ENCODE data around the gene RALGDS. TPM values are rescaled to one million over a fixed set of nuclear protein-coding genes. Genes with fewer than 3 reads are reported as not detected.

The RALGDS gene
- total RNA-seq, 1 experiment from 2014 or later = 24.4 TPM

DNA sequence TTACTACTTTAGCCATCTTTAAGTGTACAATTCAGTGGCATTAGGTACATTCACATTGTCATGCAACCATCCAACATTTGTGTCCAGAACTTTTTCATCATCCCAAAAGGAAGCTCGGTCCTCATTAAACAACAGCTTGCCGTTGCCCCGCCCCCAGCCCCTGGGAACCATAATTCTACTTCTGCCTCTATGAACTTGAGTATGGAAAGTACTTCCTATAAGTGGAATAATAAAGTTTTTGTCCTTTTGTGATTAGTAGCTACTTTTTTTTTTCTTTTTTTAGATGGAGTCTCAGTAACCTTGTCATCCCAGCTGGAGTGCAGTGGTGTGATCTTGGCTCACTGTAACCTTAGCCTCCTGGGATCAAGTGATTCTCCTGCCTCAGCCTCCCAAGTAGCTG is 37.7 kb upstream of the RALGDS start:
- peaks cover 14% of the 10 kb centered on the region for H3K36me3 ChIP-seq (replicated peaks; ENCODE audit: control insufficient read depth, insufficient read depth, low read length)
- no peak for DNase-seq
- H3K27me3 ChIP-seq (ENCODE audit: control insufficient read depth, insufficient read depth, low read length) = peaks cover 11% of the 10 kb centered on the region
- H3K4me3 ChIP-seq (ENCODE audit: insufficient read depth, low read depth, low read length) = no peak overlapping the region

DNA sequence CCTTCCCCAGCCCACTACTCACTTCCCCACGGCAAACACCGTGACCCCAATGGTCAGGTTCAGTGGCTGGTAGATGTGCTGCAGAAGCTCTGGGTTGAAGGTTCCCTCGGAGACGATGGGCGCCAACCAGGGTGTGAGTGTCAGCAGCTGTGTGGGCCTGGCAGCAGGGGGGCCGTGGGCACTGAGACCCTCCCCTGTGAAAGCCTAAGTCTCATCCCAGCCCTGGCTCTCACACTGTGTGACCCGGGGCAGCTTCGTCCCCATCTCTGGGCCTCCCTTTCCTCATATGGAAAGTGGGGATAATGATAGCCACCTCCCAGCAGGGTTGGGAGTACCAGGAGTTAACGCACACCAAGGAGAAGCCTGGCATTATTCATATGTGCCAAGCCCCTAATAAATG is 34.1 kb upstream of the RALGDS start:
- Histone ChIP-seq H3K36me3 (replicated peaks; ENCODE audit: control insufficient read depth, insufficient read depth, low read length) (peaks cover 8% of the 10 kb centered on the region), H3K4me3 (ENCODE audit: insufficient read depth, low read depth, low read length) (no peak overlapping the region), H3K27me3 (ENCODE audit: control insufficient read depth, insufficient read depth, low read length) (no peaks in the 10 kb centered on the region)
- peak; percentile 26 for DNase-seq

DNA sequence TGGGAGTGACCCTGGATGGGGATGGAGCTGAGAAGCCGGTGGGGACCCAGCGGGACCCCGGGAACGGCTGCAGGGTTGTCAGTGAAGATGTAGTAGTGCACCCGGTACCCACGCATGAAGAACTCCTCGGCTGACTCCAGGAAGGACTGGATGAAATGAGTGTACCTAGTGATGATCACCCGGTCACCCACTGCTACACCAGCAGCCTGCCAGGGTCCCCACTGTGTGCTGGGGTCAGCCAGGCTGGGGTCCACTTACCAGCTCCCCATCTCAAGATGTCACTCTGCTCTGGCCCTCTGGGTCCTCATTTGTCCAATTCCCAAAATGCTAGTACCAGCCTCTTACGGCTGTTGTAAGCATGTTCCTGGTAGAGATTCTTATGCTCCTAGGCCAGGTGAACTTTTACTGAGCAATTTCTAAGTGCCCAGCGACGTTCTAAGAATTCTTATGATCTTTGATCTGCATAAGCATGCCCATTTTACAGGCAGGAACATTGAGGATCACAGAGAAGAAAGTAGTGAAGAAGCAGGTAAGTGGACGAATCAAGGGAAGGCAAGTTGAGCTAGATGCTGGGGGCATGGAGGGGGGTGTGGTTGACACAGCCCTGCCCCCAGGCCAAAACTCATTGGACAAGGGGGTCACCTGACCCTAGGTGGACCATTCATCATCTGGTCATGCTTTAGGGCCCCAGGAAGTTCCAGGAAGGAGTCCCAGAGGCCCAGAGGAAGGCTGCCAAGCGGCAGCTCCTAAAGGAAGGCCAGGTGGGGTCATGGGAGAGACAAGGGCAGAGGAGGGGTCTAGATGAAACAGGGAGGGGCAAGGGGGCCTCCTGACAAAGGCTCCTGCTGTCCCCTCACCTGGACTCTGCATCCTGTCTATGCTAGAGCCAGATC is 33.3 kb upstream of the RALGDS start:
- Histone ChIP-seq H3K36me3 (replicated peaks; ENCODE audit: control insufficient read depth, insufficient read depth, low read length) (peaks cover 7% of the 10 kb centered on the region), H3K27me3 (ENCODE audit: control insufficient read depth, insufficient read depth, low read length) (no peaks in the 10 kb centered on the region), H3K4me3 (ENCODE audit: insufficient read depth, low read depth, low read length) (no peak overlapping the region)
- DNase-seq = peak; percentile 52

DNA sequence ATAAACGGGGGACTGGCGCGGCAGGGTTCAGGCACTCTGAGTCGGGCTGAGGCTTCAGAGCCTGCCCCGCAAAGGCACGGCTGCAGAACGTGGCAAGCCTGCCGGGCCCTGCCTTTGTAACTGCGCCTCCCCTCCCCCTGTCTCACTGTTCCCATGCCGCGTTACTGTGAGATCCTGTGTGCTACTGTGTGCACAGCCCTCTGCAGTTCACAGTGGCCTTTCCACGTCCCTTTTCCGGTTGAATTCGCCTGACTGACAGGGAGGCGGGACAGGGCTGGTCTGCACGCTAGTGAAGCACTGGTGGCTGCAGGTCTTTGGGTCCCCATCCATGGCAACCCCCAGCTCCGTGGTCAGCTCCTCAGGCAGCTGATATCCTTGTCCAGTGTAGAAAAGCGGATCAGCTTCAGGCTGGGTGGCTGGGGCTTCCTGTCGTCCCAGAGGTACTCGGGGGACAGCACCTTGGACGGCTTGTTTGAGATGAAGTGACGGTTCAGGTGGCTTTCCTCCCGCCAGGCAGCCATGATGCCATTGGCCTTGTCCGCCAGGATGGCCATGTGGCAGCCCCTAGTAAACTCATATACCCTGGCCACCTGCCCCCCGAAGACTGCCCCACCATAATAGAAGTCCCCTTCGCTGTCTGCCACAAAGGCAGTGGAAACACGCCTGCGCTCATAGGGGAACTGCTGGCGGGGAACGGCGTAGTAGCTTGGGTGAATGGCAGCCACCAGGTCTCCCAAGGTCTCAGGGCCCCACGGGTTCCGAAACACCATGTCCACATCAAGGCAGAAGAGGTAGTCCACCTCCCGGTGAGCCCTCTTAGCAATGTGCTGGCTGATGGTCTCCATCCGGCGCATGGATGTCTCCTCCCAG is 32.4 kb upstream of the RALGDS start:
- Histone ChIP-seq H3K27me3 (ENCODE audit: control insufficient read depth, insufficient read depth, low read length) (peaks cover under 1% of the 10 kb centered on the region; the same call in 1 of the 2 replicates), H3K36me3 (replicated peaks; ENCODE audit: control insufficient read depth, insufficient read depth, low read length) (peaks cover 7% of the 10 kb centered on the region), H3K4me3 (ENCODE audit: insufficient read depth, low read depth, low read length) (no peak overlapping the region)
- DNase-seq = peak; percentile 53

DNA sequence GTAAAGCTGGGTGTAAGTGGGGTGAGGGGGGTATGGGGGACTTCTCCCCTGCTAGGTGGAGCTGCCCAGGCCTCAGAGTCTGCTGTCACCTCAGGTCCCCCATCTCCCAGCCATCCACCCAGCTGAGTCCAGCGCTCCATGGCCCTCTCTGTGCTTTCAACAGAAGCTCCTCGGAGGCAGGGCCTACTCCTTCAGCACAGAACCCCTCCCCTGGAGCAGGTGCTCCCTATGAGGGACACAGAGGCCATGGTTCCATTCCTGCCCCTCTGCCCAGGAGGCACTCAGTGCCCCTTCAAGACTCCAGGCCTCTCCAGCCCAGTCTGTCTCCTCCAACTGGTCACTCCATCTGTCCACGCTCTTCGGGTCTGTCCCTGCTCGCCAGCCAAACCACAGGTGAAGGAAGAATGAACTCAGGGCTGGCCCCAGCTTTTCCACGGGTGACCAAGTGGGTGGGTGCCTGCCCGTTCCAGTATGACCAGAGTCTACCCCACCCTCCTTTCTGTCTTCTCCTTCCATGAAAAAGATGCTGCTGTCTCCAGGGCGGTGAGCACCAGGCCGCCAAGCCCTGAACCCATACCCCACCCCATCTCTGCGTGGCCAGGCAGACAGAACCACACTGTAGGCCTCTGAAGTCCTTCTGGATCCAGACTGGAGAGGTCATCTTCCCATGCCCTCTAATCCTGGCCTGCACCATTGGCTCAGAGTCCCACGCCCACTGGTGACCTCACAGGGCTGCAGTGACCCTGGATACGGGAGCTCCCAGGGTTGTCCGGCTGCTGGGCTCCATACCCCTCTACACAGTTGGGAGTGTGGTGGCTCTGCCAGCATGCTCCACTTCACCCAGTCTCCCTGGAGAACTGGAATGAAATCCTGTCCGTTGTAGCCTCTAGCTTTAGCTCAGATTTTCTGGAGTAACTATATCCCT is 30.8 kb upstream of the RALGDS start:
- Histone ChIP-seq H3K4me3 (ENCODE audit: insufficient read depth, low read depth, low read length) (no peak overlapping the region), H3K27me3 (ENCODE audit: control insufficient read depth, insufficient read depth, low read length) (peaks cover 3% of the 10 kb centered on the region; the same call in 1 of the 2 replicates), H3K36me3 (replicated peaks; ENCODE audit: control insufficient read depth, insufficient read depth, low read length) (peaks cover 7% of the 10 kb centered on the region)
- no peak for DNase-seq

DNA sequence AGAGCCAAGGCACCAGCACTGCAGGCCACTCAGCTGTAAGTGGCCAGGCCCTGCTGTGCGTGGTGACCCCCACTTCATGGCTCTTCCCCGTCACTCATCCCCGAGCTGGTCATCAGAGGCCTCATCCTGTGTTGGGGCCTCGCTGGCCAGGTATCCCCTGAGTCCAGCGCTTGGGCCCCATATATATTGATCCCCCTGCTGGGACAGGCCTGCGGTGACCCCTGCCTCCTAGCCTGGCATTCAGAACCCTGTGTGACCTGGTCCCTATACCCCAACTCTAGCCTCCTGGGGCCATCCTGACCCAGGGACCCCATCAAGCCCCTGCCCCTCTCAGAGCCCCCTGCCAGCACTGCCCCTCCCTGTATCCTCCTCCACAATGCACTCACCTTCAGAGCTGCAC is 30.0 kb upstream of the RALGDS start:
- H3K4me3 ChIP-seq (ENCODE audit: insufficient read depth, low read depth, low read length) = no peak overlapping the region
- H3K27me3 ChIP-seq (ENCODE audit: control insufficient read depth, insufficient read depth, low read length) = peaks cover 3% of the 10 kb centered on the region; the same call in 1 of the 2 replicates
- peaks cover 7% of the 10 kb centered on the region for H3K36me3 ChIP-seq (replicated peaks; ENCODE audit: control insufficient read depth, insufficient read depth, low read length)
- DNase-seq = no peak

DNA sequence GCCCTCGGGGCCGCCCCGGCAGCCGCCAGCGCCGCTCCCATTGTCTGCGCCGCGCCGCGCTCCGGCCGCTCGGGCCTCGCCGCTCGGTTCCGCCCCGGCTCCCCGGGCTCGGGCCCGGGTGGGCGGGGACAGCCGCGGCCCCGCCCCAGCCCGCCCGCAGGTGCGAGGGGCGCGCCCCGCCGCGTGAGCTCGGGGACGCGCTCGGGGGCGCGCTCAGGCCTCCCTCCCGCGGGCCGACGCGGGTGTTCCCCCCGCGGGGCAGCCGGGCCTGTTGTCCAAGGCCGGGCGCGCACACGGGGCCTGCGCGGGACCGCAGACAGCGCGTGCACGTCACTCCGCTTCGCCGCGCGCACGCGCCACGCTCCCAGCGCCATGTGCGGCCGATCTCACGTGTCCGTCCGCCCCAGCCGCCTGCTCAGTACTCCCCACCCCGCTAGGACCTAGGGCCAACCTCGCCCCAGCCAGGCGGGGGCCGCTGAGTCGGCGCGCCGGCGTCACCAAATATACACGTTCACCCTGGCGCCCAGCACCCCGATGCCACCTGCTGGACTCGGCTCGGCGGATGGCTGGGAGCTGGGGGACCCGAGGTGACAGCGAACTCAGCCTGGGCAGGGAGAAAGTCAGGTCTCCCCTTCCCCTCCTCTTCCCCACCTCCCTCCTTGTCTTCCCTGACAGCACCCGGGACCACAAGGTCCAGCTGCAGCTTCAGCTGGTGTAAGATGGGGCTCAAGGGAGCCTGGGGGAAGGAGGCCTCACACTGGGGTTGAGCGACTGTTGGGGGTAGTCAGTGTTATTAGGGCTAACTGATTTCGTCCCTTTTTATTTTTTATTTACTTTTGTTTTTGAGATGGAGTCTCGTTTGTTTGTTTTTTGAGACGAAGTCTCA is 28.3 kb upstream of the RALGDS start:
- Histone ChIP-seq H3K36me3 (replicated peaks; ENCODE audit: control insufficient read depth, insufficient read depth, low read length) (no peaks in the 10 kb centered on the region), H3K27me3 (ENCODE audit: control insufficient read depth, insufficient read depth, low read length) (peaks cover 3% of the 10 kb centered on the region; the same call in 1 of the 2 replicates), H3K4me3 (ENCODE audit: insufficient read depth, low read depth, low read length) (peak overlapping the region; percentile 62)
- DNase-seq = peak; percentile 100

DNA sequence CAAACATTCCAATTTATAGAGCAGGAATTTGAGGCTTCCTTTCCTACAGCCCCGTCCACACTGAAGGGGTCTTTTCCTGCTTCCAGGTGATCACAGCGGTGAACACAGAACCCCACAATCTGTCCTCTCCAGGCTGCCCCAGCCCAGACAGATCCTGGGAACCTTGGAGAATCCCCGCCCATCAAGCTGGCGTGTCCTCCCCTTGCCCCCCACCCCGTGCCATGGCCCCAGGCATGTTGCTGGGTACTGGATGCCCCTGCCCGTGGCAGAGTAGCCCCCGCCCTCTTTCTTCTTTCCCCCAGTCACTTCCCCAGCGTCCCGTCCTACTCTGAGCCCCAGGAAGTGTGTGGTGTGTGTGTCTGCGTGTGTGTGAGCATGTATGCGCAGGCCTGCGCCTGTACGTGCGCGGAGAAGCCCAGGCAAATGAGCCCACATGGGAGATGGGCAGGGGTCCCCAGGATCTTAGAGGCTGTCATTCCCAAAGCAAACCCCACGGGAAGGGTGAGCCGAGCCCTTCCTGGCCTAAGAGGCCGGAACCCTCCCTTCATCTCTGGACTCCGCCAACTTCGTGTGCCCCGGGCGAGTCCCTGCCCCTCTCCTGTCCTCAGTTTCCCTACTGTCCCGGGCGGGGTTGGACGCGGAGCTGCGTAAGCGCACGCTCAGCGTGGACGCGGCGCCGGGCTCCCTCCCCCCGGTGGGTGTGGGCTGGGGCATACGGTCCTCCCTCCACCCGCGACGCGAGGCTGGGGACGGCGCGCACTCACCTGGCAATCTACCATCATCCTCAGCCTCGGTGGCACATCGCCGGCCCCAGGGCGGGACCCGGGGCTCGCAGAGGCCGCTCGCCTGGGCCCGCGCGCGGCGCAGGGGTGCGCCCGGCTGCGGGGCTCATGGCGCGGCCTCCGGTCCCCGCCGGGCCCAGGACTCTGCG is 27.4 kb upstream of the RALGDS start:
- DNase-seq = peak; percentile 76
- peaks cover 3% of the 10 kb centered on the region; the same call in 1 of the 2 replicates for H3K27me3 ChIP-seq (ENCODE audit: control insufficient read depth, insufficient read depth, low read length)

DNA sequence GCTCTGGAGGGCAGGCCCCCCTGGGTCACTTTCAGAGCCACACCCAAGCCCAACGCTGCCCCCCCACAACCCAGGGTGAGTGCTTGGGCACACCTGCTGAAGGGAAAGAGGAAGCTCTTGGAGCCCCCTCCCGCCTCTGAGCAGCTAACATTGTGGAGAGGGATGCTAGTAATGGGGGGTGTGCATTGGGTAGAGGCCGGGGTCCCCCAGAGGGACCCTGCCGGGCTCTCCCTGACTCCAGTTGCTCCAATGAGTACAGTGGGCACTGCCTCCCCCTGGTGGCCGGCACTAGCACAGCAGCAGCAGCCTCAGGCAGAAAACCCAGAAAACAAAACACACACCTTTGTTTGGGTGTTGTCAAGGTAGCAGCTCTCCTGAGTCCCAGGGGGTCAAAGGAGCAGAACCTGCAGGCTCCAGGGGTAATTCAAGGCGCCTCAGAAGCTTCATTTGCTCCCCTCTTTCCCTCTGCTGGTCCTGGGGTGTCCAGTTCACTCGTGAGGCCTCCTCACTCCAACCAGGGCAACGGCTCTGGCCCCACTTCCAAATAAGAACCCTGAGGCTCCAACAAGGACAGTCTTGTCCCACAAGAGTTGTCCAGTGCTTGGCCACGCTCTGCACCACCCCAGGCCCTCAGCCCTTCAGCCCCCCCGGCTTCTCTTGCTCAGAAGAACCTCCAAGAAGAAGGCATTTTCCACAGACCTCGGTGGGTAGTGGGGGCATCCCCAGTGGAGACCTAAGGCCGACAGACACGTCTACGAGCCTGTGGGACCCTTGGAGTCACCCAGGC is 26.6 kb upstream of the RALGDS start:
- Histone ChIP-seq H3K36me3 (replicated peaks; ENCODE audit: control insufficient read depth, insufficient read depth, low read length) (no peaks in the 10 kb centered on the region), H3K27me3 (ENCODE audit: control insufficient read depth, insufficient read depth, low read length) (peaks cover 3% of the 10 kb centered on the region; the same call in 1 of the 2 replicates), H3K4me3 (ENCODE audit: insufficient read depth, low read depth, low read length) (no peak overlapping the region)
- peak; percentile 95 for DNase-seq

More for the DNA sequence above, 27.4 kb upstream of the RALGDS start:
- peak overlapping the region; percentile 62 for H3K4me3 ChIP-seq (ENCODE audit: insufficient read depth, low read depth, low read length)
- no peaks in the 10 kb centered on the region for H3K36me3 ChIP-seq (replicated peaks; ENCODE audit: control insufficient read depth, insufficient read depth, low read length)

DNA sequence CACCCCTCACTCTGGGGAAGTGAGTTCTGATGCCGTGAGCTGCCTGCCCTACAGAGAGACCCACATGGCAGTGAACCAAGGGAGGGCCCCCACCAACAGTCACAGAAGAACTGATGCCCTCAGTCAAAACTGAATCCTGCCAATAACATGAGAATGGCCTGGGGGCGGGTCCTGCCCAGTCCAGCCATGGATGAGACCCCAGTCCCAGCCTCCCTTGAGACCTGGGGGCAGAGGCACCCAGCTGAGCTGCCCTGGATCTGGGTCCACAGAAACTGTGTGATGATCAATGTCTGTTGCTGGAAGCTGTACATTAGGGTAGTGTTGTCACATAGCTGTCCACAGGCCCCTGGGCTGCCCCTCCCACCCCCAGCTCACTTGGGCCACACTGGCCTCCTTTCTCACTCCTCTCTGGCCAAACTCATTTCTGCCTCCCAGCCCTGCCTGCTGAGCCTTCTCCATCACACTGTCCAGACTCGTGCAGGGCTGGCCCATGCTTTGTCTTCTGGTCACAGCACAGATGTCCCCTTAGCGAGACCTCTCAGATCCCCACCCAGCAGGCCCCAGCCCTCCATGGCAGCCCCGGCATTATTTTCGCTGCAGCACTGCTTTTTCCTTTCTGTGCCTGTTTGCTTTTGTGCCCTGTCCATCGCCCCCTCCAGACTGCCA is 25.8 kb upstream of the RALGDS start:
- H3K36me3 ChIP-seq (replicated peaks; ENCODE audit: control insufficient read depth, insufficient read depth, low read length) = no peaks in the 10 kb centered on the region
- H3K4me3 ChIP-seq (ENCODE audit: insufficient read depth, low read depth, low read length) = no peak overlapping the region
- DNase-seq = no peak
- H3K27me3 ChIP-seq (ENCODE audit: control insufficient read depth, insufficient read depth, low read length) = peaks cover 3% of the 10 kb centered on the region; the same call in 1 of the 2 replicates
